Ectodermal cell (in vitro differentiated cells): ENCODE results near the gene PRPSAP1.
"Not testable (repeated sequence)": the region's sequence is repeated elsewhere in the genome, so short reads cannot be mapped to it uniquely, and the experiment has no call there.

Experiments used
- H3K27ac ChIP-seq: 2 replicates; pipeline ENCODE4 v1.7.0; 2013; ENCODE audit warnings: mild to moderate bottlenecking, low read depth, low read length; ENCODE audit not compliant: insufficient read depth, poor library complexity, severe bottlenecking
- H3K27me3 ChIP-seq: 2 replicates; pipeline ENCODE4 v1.7.0; 2013; ENCODE audit warnings: mild to moderate bottlenecking, low read length; ENCODE audit not compliant: insufficient read depth, control insufficient read depth, poor library complexity, severe bottlenecking
- H3K36me3 ChIP-seq: one replicate; pipeline ENCODE4 v1.7.0; 2013; ENCODE audit warnings: low read length; ENCODE audit not compliant: control insufficient read depth, insufficient read depth
- H3K4me1 ChIP-seq: one replicate; pipeline ENCODE4 v1.7.0; 2013; ENCODE audit warnings: low read length; ENCODE audit not compliant: control insufficient read depth, insufficient read depth
- H3K4me3 ChIP-seq: 2 replicates; pipeline ENCODE4 v1.7.0; 2013; ENCODE audit warnings: low read depth, low read length, control low read depth; ENCODE audit not compliant: insufficient read depth
- H3K9me3 ChIP-seq: 2 replicates; pipeline ENCODE4 v1.7.0; 2013; ENCODE audit warnings: mild to moderate bottlenecking, low read length, moderate library complexity; ENCODE audit not compliant: control insufficient read depth
- WGBS, 2 experiments: methylation state at CpG; one replicate each; pipeline ENCODE4 v1.1.7; 2013; ENCODE audit warnings: missing lambda C conversion rate in 2 of 2; 5-methylcytosine and 5-hydroxymethylcytosine counted together

PRPSAP1 gene

DNA sequence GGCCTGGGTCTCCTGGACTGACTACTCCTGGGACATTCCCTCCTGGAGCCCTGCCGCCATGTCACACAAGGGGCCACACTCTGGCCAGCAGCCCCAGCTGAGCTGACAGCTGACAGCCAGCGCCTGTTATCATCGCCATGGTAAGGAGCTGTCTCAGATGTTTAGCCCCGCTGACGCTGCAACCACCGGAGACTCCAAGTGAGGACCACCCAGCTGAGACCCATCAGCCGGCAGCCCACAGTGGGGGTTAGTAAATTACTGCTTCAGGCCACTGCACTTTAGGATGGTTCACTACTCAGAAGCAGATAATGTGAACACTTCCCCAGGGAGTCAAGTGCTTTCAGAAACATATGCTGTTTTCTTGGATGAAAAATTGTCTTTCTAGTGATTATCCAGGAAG is 16.1 kb upstream of the PRPSAP1 start:
- Histone ChIP-seq H3K36me3 (no peaks in the 10 kb centered on the region), H3K4me1 (peaks cover 10% of the 10 kb centered on the region), H3K4me3 (no peak overlapping the region), H3K27ac (no peak overlapping the region), H3K9me3 (no peaks in the 10 kb centered on the region), H3K27me3 (no peaks in the 10 kb centered on the region)
- WGBS, 2 experiments, result 87 to 91% methylated on average over 7 of the region's 7 CpGs

GRCh38 chr17:76369379-76369778 is 15.7 kb upstream of the PRPSAP1 start:
- H3K27me3 ChIP-seq, result no peaks in the 10 kb centered on the region
- WGBS, 2 experiments, result 92 to 93% methylated on average over 10 of the region's 10 CpGs
- H3K4me3 ChIP-seq, result no peak overlapping the region
- H3K36me3 ChIP-seq, result no peaks in the 10 kb centered on the region
- no peak overlapping the region for H3K27ac ChIP-seq
- no peaks in the 10 kb centered on the region for H3K9me3 ChIP-seq
- peaks cover 10% of the 10 kb centered on the region for H3K4me1 ChIP-seq

DNA sequence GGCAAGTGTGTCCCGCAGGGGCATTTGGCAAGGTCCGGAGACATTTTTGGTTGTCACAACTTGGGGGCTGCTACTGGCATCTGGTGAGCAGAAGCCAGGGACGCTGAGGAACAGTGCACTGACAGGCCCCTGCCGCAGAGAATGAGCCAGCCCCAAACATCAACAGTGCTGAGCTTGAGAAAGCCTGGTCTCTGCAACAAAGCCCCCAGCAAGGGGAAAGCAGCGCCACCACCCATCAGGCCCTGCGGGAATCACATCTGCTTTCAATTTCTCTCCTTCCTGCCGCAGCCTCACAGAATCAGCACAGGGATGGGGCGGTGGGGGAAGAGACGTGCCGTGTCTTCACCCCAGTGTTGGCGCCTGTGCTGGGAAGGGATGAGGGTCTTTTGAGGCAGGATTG is 14.8 kb upstream of the PRPSAP1 start:
- H3K4me3 ChIP-seq, result no peak overlapping the region
- H3K27me3 ChIP-seq, result no peaks in the 10 kb centered on the region
- 81 to 88% methylated on average over 11 of the region's 11 CpGs for WGBS, 2 experiments
- peaks cover 6% of the 10 kb centered on the region for H3K4me1 ChIP-seq
- H3K9me3 ChIP-seq, result no peaks in the 10 kb centered on the region
- no peak overlapping the region for H3K27ac ChIP-seq
- H3K36me3 ChIP-seq, result no peaks in the 10 kb centered on the region

GRCh38 chr17:76367642-76368041 is 13.9 kb upstream of the PRPSAP1 start:
- no peaks in the 10 kb centered on the region for H3K27me3 ChIP-seq
- no peak overlapping the region for H3K27ac ChIP-seq
- 84 to 92% methylated on average over 6 of the region's 6 CpGs for WGBS, 2 experiments
- H3K9me3 ChIP-seq, result no peaks in the 10 kb centered on the region
- H3K4me3 ChIP-seq, result no peak overlapping the region
- H3K36me3 ChIP-seq, result no peaks in the 10 kb centered on the region
- peaks cover 3% of the 10 kb centered on the region for H3K4me1 ChIP-seq

DNA sequence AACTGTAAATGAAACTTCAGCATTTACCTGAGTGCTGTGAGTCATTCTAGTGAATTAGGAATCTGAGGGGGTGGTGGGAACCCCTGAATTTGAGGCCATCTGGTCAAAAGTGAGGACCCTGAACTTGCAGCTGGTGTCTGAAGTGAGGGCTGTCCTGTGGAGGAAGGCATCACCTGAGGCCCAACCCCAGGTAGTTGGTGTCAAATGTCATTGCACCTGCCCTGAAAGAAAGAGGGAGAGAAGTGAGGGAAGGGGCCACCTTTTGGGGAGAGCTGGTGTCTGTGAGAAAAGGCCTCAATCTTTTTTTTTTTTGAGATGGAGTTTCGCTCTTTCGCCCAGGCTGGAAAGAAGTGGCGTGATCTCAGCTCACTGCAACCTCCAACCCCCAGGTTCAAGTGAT is 12.5 kb upstream of the PRPSAP1 start:
- Histone ChIP-seq H3K4me3 (no peak overlapping the region), H3K36me3 (no peaks in the 10 kb centered on the region), H3K27me3 (no peaks in the 10 kb centered on the region), H3K9me3 (no peaks in the 10 kb centered on the region), H3K4me1 (peaks cover 3% of the 10 kb centered on the region), H3K27ac (no peak overlapping the region)
- WGBS, 2 experiments, result 88 to 100% methylated on average over 3 of the region's 3 CpGs

DNA sequence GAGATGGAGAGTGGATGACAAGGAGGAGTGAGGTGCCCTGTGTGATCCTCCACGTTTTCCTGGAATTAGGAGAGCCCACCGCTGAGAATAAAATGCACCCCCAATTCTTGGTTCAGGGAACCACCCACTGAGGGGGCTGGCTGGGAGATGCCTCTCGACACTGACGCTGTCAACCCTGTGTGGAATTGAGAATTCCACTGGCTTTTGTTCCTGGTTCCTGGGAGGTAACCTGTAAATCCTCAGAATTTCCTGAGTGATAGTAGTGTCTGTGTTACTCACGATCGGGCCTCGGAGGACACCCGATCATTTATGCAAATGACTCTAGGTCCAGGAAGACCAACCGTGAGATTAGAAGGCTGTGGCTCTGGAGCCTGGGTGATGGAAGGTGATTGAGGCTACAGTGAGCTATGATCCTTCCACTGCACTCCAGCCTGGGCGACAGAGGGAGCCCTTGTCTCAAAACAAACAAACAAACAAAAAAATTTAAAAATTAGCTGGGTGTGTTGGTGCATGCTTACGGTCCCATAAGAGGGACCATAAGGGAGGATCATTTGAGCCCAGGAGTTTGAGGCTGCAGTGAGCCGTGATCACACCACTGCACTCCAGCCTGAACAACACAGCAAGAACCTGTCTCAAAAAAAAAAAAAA is 11.7 kb upstream of the PRPSAP1 start:
- H3K27me3 ChIP-seq, result no peaks in the 10 kb centered on the region
- 61% methylated on average over 12 of the region's 12 CpGs for WGBS, 2 experiments
- H3K4me3 ChIP-seq, result no peak overlapping the region
- no peaks in the 10 kb centered on the region for H3K9me3 ChIP-seq
- no peaks in the 10 kb centered on the region for H3K36me3 ChIP-seq
- H3K27ac ChIP-seq, result no peak overlapping the region
- H3K4me1 ChIP-seq, result peaks cover 3% of the 10 kb centered on the region

- Histone ChIP-seq H3K27ac (no peak overlapping the region), H3K4me1 (no peaks in the 10 kb centered on the region), H3K27me3 (no peaks in the 10 kb centered on the region), H3K36me3 (no peaks in the 10 kb centered on the region), H3K4me3 (no peak overlapping the region), H3K9me3 (no peaks in the 10 kb centered on the region)
- whole genome bisulfite sequencing, 2 experiments, result 91 to 98% methylated on average over 11 of the region's 11 CpGs
Observed at GRCh38 chr17:76363107-76363842, 9.6 kb upstream of the PRPSAP1 start.

DNA sequence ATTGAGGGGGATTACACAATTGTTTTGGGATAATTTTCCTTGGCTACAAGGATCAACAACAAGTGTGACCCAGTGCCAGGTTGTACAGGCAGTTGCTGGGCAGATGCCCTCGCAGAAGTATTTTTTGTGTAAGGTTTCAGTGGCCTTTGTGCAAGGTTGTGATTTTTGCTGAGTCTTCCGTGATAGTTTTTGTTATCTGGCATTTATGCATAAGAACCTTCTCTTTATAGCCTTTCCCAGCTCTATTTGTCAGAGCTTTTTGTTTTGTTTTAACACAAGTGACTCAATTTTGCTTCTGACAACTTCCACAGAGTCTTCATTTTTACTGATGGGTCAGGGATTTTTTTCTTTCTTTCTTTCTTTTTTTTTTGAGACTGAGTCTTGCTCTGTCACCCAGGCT is 6.7 kb upstream of the PRPSAP1 start:
- no peaks in the 10 kb centered on the region for H3K9me3 ChIP-seq
- H3K36me3 ChIP-seq, result no peaks in the 10 kb centered on the region
- no peak overlapping the region for H3K4me3 ChIP-seq
- no peaks in the 10 kb centered on the region for H3K4me1 ChIP-seq
- H3K27ac ChIP-seq, result no peak overlapping the region
- 92 to 94% methylated on average over 2 of the region's 2 CpGs for WGBS, 2 experiments
- H3K27me3 ChIP-seq, result no peaks in the 10 kb centered on the region

- not testable (repeated sequence) for H3K4me3 ChIP-seq, H3K4me1 ChIP-seq, H3K27ac ChIP-seq, H3K27me3 ChIP-seq, H3K9me3 ChIP-seq, H3K36me3 ChIP-seq
- WGBS, 2 experiments, result 84 to 85% methylated on average over 6 of the region's 6 CpGs
Observed at GRCh38 chr17:76359776-76360175, 6.1 kb upstream of the PRPSAP1 start.

DNA sequence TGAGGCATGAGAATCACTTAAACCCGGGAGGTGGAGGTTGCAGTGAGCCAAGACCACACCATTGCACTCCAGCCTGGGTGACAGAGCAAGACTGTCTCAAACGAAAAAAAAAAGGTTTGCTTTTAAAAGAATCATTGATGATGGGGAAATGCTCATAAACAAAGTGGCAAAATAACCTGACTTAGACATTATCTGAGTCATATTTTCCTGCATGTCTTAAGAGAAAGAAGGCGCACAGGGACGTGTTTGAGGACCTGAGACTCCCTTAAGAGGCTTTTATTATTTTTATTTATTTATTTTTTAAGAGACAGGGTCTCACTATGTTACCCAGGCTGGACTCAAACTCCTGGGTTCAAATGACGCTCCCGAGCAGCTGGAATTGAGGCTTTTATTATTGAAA is 5.7 kb upstream of the PRPSAP1 start:
- Histone ChIP-seq H3K36me3 (no peaks in the 10 kb centered on the region), H3K4me3 (no peak overlapping the region), H3K27me3 (no peaks in the 10 kb centered on the region), H3K27ac (no peak overlapping the region), H3K4me1 (no peaks in the 10 kb centered on the region), H3K9me3 (no peaks in the 10 kb centered on the region)
- 86 to 93% methylated on average over 6 of the region's 6 CpGs for WGBS, 2 experiments
